Measurements from ENCODE around the gene RNF181.

DNA sequence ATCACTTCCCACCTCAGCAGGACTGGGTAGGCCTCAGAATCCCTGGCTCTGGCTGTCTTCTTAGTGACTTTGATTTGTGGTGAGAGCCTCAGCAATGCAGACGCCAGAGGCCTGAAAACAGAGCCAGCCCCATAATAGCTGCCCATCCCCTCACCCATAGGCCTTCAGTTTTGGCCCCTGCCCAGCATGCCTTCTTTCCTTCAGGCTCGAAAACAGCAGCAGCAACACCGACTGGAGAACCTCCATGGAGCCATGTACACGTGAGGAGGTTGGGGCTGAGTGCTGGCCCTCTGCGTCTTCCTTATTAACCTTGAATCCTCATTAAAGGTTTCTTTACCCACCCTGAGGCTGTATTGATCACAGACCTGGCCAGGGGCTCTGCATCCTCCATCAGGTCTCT is 1.7 kb downstream of the RNF181 start:
- TF ChIP-seq GATA2 (IDR thresholded peaks at IDR 0.05; ENCODE audit: low read depth, low read length) (no peak), GATA3 (IDR thresholded peaks at IDR 0.05; ENCODE audit: low read depth, low read length) (no peak)
